CD4-positive, alpha-beta T cell treated with Interleukin-17A for 4 hours (primary cell): ENCODE results near the gene SDK1.

Experiments used
- DNase-seq: peaks from one replicate; pipeline ENCODE4 v3.0.0-alpha.2; 2020; ENCODE audit warnings: mixed read lengths

SDK1 gene

DNA sequence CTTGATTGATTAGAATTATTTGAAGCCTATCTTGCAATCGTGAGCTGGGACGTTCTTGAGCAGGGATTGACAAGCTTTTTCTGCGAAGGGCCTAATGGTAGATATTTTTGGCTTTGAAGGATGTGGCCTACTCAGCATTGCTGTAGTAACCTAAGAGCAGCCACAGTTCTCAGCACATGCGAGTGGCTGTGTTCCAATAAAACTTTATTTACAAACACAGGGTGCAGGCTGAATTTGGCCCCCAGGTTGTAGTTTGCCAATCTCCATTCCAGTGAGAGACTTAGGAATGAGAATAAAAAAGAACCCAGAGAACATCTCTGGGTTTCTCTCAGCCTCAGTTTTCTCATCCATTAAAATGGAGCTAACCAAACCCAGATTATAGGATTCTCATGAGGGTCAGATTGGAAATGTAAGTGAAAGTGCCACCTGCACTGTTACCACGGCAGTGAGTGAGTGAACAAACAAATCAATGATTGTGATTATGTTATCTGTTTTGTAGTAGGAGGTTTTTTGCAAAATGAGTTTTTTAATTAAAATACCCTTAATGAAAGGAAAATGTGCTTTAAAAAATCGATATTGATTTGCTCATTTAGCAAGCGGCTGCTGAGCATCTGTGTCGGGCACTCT is 664.0 kb downstream of the SDK1 start:
- no peak for DNase-seq

DNA sequence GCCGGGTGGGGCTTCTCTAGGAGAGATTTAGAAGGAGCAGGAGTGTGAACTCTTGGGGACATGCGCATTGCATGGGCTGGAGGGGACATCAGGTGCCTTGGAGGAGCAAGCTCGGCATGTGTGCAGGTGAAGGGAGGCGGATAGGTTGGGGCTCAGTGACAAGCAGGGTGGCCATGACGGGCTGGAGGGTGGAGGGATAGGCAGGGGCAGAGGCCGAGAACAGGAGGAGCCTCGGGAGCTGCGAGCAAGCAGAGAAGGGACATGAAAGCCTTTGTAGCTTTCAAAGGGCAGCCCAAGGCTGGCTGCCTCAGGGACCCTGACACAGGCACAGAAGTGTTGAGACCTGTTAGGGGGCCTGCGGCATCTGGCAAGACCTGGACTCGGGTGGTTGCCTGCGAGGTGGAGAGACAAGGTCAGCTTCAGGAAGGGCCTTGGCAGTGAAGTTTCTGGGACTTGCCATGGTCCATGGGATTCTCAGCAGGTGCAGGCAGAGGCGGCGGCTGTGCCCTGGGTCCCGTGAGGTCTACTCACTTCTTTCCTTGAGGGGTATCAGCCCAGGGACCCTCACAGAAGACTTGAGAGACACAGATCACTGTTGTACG is 664.8 kb downstream of the SDK1 start:
- no peak for DNase-seq

DNA sequence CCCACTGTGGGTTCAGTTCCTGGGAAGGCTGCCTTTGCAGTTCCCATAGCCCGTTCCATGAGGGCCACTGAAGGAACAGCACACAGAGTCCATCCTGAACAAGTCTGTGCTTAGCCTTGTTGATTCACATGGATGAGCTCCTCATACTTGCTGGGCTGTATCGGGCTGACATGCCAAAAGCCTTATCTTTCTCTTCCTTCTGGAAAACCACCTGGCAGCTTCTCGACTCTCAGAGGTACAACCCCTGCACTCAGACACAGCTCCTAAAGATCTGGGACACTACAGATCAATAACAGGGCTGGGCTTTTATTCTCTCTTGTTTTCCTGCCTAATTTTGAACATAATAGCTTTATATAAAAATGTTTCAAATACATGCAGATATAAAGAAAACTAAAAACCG is 667.2 kb downstream of the SDK1 start:
- DNase-seq: no peak

DNA sequence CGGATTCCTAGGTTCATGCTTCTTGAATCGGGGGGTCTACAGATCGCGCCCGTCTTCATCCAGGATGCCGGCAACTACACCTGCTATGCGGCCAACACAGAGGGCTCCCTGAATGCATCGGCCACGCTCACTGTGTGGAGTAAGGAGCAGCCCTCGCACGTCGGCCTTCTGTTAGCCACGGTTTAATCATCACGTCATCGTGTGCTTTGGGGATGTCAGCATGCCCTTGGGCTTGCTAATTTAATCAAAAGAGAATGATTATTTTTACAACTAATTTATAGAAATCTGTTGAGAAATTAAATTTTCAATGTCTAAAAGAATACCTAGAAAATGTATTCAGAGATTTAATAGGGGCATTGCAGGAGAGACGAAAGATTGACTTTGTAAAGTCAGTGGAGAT is 668.2 kb downstream of the SDK1 start:
- DNase-seq: no peak

DNA sequence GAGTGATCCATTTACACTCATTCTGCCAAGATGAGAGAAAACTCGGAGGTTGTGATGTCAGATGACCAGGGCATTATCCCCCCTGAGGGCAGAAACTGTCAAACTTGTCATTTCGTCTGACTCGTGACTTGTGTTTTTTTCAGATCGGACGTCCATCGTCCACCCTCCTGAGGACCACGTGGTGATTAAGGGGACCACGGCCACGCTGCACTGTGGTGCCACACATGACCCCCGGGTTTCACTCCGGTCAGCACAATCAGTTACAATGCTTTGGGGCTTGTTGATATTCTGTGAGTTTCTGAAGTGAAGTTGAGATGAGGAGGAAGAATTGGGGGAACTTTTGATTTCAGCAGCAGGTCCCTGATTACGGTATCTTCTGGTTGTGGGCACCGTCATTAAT is 670.3 kb downstream of the SDK1 start:
- DNase-seq: no peak

DNA sequence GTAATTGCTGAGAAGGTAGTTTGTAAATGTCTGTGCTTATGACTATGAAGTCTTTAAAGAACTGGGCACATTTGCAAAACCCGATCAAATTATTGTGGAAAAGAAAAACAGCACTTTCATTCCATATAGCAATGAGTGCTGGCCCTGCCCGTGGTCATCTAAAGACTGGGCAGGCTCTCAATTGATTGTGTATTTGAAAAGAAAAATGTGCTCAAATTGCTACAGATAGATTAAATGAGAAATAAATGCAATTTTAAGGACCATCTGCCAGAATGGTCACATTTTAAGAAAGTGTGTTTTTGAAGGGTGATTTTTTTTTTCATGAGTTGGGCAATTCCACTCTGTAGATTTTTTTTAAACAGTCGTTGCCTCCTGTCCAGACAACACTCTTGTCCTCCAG is 672.2 kb downstream of the SDK1 start:
- no peak for DNase-seq

DNA sequence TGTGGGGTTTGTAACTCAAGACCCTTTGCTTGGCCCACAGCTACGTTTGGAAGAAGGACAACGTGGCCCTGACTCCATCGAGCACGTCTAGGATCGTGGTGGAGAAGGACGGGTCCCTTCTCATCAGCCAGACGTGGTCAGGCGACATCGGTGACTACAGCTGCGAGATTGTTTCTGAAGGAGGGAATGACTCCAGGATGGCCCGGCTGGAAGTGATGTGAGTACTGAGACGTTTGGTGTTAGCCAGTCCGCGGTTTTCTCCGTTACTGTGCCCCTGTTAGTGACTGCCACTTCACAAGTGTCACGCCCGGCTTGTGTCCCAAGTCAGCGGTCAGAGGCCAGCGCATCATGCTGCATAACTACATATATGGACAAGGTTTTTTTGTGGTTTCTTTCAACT is 673.3 kb downstream of the SDK1 start:
- no peak for DNase-seq

DNA sequence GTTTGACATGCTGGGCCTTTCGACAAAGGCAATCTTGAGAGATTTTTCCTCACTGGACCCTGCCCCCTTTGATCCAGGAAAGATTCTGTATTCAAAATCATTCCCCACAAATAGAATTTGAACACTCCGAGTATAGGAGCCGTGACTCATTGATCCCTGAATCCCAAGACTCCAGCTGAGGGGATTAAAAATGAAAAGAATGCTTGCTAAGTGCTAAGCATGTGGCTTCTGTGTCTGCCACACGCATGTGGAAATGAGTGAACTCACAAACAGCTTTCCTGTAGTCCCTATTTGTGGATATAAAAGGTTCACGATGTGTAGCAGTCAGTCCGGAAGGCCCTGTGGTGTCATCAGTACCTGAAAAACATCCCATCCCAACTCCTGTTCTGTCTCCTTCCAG is 674.3 kb downstream of the SDK1 start:
- DNase-seq: no peak

DNA sequence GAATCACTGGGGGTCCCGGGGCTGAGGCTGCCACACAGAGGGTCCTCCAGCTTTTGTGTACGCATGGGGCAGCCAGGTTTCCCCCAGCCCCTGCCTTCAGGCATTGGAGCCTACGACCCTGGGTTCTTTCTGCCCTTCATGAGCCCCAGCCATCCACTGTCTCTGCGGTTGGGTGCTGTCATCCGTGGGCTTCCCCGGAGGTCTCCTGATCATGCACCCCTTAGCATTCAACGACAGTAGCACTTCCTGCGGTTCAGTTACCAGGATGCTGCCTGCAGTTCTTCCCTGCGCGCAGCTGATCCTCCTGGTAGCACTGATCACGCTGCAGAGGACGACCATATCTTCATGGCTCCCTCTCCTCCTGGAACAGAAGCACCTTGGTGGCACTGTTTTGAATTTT is 676.3 kb downstream of the SDK1 start:
- no peak for DNase-seq

DNA sequence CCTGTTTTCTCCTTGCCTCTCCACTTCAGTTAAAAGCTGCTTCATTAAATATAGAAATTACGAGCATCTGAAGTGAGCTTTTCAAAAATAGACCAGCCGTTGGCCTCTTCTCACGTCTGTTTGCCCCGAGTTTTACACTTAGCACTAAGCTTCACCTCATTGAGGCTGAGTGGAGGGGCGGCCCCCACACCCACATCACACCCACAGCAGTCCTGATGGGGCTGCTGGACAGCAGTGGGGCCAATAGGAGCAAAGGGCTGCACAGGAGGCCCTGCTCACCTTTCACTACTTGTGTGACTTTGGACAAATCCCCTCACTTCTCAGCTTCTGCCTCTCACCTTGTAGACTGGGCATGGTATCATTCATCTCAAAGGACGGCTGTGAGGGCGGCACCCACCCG is 677.8 kb downstream of the SDK1 start:
- no peak for DNase-seq

DNA sequence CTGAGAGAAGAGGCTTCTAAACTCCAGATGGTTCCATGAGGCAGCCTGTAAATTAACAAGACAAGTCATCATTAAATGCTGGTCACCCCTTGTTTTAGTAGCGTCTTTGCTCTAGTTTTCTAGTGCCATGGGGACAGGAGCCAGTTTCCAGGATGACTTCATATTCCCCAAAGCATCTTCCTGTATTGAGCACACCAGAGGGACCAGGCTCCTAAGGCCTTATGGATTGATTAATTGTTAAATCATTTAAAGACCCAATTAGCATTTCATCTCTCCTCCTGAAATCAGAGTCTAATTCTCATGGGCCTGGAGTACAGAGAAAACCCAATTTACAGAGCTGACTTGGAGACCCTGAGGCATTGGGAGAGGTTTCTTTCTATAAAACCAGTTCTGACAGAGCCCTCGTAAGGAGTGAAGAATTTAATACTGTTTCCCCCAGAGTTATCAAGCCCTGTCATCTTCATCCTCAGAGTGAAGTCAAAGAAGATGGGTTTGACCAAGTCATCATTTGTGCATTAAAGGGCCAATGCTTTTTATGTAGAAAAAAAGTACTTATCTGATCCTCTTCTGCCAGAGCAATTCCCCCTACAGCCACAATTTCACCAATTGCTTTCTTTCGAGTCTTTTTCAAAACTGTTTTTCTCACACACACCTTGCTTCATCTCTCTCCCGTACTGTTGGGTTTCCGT is 678.7 kb downstream of the SDK1 start:
- DNase-seq: no peak

DNA sequence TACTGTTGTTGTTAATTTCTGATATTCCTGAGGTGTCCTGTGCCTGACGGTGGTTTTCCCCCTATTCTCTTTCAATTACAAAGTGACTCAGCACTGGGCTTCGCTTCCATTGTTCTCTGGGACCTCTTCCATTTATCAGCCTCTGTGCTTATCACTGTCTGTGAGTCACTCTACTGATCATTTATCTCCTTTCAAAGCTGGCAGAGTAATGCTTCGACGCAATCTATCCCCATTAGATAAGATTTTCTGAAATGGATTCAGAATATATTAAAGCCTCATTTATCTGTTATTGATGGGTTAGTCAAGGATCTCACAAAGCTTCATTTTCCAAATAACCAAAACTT is 679.2 kb downstream of the SDK1 start:
- no peak for DNase-seq

DNA sequence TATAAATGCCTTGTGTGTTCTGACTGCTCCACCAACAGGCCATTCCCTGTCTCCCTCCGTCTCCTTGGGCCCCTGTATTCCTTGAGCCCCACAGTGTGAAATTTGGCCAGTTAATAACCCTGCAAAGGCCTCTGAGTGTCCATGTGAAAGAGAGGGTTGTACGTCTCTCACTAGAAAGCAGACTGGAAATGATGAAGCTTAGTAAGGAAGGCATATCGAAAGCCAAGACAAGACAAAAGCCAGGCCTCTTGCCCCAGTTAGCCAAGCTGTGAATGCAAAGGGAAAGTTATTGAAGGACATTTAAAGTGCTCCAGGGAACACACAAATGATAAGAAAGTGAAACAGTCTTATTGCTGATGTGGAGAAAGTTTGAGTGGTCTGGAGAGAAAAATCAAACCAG is 680.2 kb downstream of the SDK1 start:
- DNase-seq: no peak

DNA sequence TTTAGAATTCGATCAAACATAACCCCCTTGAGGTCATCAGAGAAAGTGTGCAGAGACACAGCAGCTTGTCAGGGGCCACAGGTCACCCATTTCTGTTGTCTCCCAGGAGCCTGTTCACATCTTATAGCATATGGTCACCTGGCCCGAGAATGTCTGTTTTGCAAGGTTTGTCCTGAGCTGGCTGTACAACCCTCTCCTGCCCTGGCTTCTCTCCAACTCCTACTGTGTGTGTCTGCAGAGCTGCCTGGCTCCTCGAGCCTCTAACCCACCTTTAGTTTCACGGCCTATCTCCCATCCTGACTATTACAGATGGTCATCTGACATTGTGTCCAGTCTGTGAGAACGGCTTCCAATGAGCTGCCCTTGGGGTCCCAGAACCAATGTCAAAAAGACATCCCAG is 683.4 kb downstream of the SDK1 start:
- no peak for DNase-seq

DNA sequence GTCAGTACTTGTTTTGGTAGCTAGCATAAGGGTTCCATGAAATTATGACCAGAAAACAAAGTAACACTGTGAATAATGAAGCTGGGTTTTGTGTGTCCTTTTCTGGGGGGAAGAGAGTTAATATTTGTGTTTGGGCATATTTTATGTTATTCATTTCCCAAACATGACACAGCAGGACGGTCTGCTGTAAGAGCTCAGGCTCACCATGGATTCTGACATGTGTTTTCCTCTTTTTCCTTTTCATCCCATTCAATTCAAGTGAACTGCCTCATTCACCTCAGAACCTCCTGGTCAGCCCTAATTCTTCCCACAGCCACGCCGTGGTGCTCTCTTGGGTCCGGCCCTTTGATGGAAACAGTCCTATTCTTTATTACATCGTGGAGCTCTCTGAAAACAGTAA is 685.9 kb downstream of the SDK1 start:
- DNase-seq: no peak

DNA sequence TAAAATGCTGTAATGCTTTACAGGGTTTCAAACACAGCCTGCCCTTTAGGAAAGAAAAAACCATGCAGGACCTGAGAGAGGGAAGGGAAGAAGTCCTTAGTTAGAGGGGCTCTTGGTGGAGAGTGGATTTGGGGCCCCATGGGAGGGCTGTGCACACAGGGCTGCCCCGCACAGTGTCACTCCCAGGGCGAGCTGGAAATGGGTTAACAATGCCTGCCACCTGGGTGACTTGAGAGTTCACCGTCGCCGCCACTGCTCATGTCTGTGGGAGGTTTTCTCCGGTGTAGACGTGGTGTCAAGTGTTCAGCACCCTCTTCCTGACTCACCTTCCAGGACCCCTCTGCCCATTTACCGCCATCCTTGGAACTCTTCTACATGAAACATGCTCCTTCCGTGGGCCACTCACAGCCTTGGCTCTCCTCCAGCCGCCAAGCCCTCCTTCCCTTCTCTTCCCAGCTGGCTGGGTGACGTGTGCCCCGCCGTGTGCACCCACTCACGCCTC is 686.4 kb downstream of the SDK1 start:
- no peak for DNase-seq

DNA sequence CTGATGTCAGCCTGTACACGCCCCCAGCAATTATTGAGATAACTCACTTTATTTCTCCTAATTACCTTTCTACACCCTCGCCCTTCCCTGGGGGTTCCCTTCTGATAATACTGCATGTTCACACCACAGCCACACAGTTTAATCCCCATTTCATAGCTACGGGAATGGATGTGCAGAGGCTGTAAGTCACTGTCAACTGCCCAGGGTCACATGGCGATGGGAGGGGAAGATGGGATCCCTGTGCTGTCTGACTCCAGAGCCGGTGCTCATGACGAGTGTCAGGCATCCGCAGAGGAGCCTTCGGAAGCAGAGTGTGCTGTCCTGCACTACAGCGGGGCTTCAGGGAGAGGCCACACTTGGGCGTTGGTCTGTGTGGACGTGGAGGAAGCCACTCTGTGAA is 688.7 kb downstream of the SDK1 start:
- no peak for DNase-seq

DNA sequence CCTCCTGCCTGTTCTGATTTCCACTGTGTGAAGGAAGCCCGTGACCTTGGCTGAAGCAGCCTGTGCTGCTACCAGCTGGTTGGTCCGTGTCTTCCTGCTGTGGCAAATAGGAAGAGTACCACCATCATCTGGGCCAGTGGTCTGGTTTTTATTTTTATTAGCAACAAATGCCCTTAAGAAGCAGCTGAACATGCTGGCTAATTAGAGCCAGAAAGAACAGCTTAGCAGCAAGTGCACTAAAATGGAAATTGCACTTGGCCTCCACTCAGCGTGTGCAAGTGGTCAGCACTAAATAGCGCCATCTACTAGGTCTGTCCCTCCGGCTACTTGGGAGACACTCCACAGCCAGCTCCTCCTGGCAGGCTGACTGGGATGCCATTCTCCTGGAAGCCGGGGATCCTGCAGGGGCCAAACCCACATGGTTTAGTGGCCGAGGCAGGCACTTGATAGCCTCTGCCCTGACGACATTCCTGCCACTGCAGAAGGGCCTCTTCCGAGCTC is 690.7 kb downstream of the SDK1 start:
- DNase-seq: no peak

DNA sequence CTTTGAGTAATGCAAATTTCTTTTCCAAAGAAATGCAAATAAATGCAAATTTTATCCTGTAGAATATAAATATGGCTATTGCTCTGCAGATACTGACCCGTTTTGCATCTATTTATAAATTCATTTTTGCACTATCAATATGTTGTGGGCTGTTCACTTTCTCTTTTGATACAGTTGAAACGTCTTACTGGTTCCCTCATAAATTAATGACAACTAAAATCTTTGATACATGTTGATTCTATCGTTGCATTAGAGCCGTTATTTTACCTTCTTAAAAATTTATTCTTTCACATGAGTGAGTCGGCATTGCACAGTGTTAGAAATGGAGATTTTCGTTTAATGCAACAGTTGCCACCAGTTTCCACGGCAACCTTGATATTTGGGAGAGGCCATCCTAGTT is 691.8 kb downstream of the SDK1 start:
- DNase-seq: no peak

DNA sequence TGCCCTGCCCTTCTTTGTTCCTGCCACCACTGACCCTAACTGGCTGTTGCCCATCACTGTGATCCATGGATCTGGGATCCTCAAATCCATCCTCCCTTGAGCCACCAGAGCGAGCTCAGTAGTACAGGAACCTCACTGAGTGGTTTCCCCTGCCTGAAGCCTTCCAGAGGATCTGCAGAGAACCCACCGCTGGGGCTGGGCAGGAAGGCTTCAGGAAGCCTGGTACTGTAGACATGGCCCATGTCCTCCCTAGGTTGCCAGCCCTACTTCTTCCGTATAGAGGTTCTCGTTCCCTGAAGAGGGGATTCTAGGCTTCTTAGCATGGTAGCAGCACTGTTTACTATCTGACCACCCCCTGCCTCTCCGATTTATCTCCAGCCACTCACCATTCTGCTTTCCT is 693.7 kb downstream of the SDK1 start:
- no peak for DNase-seq

DNA sequence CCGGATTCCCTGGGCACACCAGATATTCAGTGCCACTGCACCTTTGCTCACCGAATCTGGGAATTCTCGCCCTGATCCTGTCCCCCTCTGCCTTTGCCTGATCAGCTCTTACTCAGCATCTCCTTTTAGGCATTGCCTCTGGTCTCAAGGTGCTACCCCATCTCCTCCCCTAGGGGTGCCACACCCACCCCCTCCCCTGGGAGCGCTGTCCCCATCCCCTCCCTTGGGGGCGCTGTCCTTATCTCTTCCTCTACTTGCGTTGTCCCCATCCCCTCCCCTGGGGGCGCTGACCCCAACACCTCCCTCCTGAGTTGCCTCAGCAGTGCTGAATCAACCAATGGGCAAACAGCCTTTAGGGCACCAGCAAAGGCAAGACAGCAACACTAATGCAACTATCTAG is 694.1 kb downstream of the SDK1 start:
- no peak for DNase-seq

DNA sequence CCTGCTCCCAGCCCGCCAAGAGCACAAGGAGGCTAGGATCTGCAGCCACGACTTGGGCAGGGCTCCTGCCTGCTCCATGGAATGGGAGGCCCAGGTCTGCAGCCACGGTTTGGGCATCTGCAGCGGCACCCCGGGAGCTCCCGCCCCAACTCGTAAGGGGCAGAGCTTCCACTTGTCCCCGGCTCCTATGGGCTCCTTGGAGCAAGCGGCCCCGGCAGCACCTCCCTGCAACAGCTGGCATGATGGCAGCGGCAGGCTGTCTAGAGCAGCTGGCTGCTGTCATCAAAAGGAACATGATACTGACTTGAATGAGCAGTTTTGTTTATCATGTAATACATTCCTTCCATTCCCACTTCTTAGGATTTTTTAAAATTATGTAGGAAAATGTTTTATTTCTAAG is 697.0 kb downstream of the SDK1 start:
- DNase-seq: no peak

DNA sequence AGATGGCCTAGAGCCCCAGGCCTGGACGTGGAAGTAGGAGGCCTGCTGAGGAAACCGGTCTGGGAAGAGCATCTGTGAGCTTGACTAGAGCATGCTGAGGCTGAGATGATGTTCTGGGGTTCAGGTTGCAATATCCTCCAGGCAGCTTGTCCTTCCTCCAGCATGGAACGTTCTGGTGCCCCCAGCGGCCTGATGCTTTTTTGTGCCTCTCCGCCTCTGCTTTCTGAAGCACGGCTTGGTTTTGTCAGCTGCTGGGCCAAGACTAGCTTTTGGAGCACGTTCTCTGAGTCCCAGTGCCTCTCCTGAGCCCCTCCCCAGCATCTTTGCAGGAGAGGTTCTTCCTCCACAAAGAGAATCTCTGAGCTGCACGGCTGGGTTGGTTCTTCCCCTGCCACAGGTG is 699.1 kb downstream of the SDK1 start:
- DNase-seq: no peak

DNA sequence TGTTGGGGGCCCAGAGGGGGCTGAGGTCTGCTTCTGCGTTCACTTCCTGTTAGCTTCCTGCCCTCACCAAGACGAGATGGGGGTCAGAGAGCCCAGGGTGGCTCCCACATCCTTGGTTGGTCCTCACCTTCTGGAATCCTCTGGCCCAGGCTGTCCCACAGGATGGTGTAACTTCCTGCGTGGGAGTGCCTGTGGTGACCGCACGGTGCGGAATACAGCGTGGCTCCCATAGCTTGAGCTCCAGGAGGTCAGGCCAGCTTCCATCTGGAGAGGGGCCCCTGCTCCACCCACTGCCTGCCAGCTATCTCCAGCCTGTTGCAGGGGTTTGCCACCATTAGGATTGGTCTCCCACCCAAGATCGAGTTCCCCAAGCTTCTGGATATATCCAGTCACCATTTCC is 699.9 kb downstream of the SDK1 start:
- DNase-seq: no peak

DNA sequence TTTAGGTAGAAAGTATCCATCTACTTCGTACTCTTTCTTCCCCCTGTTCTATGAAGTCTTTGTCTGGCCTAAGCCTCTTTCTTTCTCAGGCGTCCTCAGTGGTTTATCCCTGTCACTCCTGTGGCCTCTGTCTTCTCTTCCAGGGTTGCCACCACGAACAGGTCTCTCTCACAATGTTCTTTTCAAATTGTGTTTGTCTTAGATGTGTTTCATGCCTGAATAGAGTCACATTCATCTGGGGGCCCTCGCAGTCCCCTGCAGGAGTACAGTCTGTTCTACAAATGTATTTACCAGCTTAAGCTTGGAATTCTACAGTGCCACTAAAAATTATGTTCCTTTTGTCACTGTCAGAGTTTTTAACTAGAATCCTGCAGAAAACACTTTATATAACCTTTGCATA is 700.7 kb downstream of the SDK1 start:
- DNase-seq: no peak
